SK-N-SH treated with all-trans-retinoic acid at 6 μM for 48 hours (cell line): ENCODE data around the gene HCFC1.
"Not testable (repeated sequence)": the region's sequence is repeated elsewhere in the genome, so short reads cannot be mapped to it uniquely, and the experiment has no call there.

ENCODE experiments used
- ATAC-seq: fragments of 200-7000 bp; cut with Tn5 transposase; 3 replicates; pipeline ENCODE4 v1.9.1; 2020; ENCODE audit warnings: mild to moderate bottlenecking, moderate library complexity
- ARNTL ChIP-seq: fragments of 450-650 bp; formaldehyde crosslinking; IDR thresholded peaks from 2 replicates; pipeline ENCODE4 v1.5.0; 2020; ENCODE audit warnings: low read depth, mild to moderate bottlenecking, moderate library complexity, borderline replicate concordance
- CSDC2 ChIP-seq: fragments of 250-450 bp; sonication (Bioruptor Pico); IDR thresholded peaks from 2 replicates; pipeline ENCODE4 v1.5.0; 2020; ENCODE audit warnings: mild to moderate bottlenecking, moderate library complexity
- ESRRG ChIP-seq: fragments of 250-450 bp; sonication (Bioruptor Pico); IDR thresholded peaks from 2 replicates; pipeline ENCODE4 v1.6.1; 2021; ENCODE audit warnings: mild to moderate bottlenecking
- GLIS3 ChIP-seq: fragments of 250-450 bp; sonication (Bioruptor Pico); IDR thresholded peaks from 2 replicates; pipeline ENCODE4 v1.5.0; 2020; ENCODE audit warnings: mild to moderate bottlenecking, moderate library complexity
- ISL1 ChIP-seq: fragments of 250-450 bp; sonication (Bioruptor Pico); IDR thresholded peaks from 2 replicates; pipeline ENCODE4 v2.1.2; 2022; ENCODE audit warnings: mild to moderate bottlenecking, moderate library complexity
- OSR1 ChIP-seq: fragments of 250-450 bp; sonication (Bioruptor Pico); IDR thresholded peaks from 2 replicates; pipeline ENCODE4 v1.8.0; 2022; ENCODE audit warnings: moderate library complexity, mild to moderate bottlenecking, inconsistent platforms
- PPARA ChIP-seq: fragments of 250-450 bp; sonication (Bioruptor Pico); IDR thresholded peaks from 2 replicates; pipeline ENCODE4 v1.5.0; 2020; ENCODE audit warnings: mild to moderate bottlenecking, borderline replicate concordance
- SNAI2 ChIP-seq: fragments of 250-450 bp; sonication (Bioruptor Pico); IDR thresholded peaks from 2 replicates; pipeline ENCODE4 v1.5.0; 2020; ENCODE audit warnings: mild to moderate bottlenecking, moderate library complexity
- TCF4 ChIP-seq: fragments of 250-450 bp; sonication (Bioruptor Pico); IDR thresholded peaks from 2 replicates; pipeline ENCODE4 v1.8.0; 2021; ENCODE audit warnings: mild to moderate bottlenecking, moderate library complexity, borderline replicate concordance
- ZC3H10 ChIP-seq: fragments of 250-450 bp; sonication (Bioruptor Pico); IDR thresholded peaks from 2 replicates; pipeline ENCODE4 v1.5.1; 2021; ENCODE audit warnings: mild to moderate bottlenecking, moderate library complexity
- ZFP3 ChIP-seq: fragments of 250-450 bp; sonication (Bioruptor Pico); IDR thresholded peaks from 2 replicates; pipeline ENCODE4 v1.5.0; 2020; ENCODE audit warnings: mild to moderate bottlenecking, moderate library complexity
- ZFP30 ChIP-seq: fragments of 450-650 bp; formaldehyde crosslinking; IDR thresholded peaks from 2 replicates; pipeline ENCODE4 v1.5.0; 2022; ENCODE audit warnings: mild to moderate bottlenecking, moderate library complexity
- ZNF565 ChIP-seq: fragments of 450-650 bp; formaldehyde crosslinking; conservative IDR thresholded peaks from 2 replicates; pipeline ENCODE4 v1.5.0; 2020; ENCODE audit warnings: low read depth, mild to moderate bottlenecking, moderate library complexity
- ZNF70 ChIP-seq: fragments of 450-650 bp; formaldehyde crosslinking; IDR thresholded peaks from 2 replicates; pipeline ENCODE4 v1.5.0; 2020; ENCODE audit warnings: mild to moderate bottlenecking, moderate library complexity
- ZNF8 ChIP-seq: fragments of 450-650 bp; formaldehyde crosslinking; IDR thresholded peaks from 2 replicates; pipeline ENCODE4 v1.5.0; 2020; ENCODE audit warnings: mild to moderate bottlenecking, moderate library complexity
- TF ChIP-seq, protein P1 (sequence below): fragments of 250-450 bp; sonication (Bioruptor Pico); IDR thresholded peaks from 2 replicates; pipeline ENCODE4 v1.8.0; 2021; ENCODE audit warnings: low read depth, mild to moderate bottlenecking, moderate library complexity, borderline replicate concordance
- TF ChIP-seq, protein P2 (sequence below): fragments of 250-450 bp; sonication (Bioruptor Pico); IDR thresholded peaks from 2 replicates; pipeline ENCODE4 v1.5.1; 2020; ENCODE audit warnings: low read depth, mild to moderate bottlenecking, moderate library complexity
- TF ChIP-seq, protein P3 (sequence below): fragments of 250-450 bp; sonication (Bioruptor Pico); IDR thresholded peaks from 2 replicates; pipeline ENCODE4 v1.5.0; 2020; ENCODE audit warnings: mild to moderate bottlenecking, moderate library complexity
- TF ChIP-seq, protein P4 (sequence below): fragments of 250-450 bp; sonication (Bioruptor Pico); IDR thresholded peaks from 2 replicates; pipeline ENCODE4 v1.5.1; 2021; ENCODE audit warnings: mild to moderate bottlenecking, moderate library complexity

Gene HCFC1

DNA sequence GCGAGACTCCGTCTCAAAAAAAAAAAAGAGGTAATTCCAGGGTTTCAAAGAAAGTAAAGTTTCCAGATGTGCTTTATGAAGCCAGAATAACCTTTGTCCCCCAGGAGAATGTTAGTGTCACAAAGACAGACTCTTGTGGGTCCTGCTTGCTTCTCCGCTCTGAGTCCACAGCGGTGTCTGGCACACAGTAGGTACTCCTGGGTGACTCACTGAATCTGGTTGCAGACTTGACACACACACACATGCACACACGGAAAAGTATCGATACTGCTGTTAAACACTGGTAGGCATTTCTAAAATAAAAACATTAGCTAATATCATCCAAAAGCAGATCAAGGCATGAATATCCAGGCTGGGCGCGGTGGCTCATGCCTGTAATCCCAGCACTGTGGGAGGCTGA is 23.9 kb upstream of the HCFC1 start:
- TF ChIP-seq ZNF565 (CRISPR knock-in tag), result no peak
- TF ChIP-seq, protein P1, sequence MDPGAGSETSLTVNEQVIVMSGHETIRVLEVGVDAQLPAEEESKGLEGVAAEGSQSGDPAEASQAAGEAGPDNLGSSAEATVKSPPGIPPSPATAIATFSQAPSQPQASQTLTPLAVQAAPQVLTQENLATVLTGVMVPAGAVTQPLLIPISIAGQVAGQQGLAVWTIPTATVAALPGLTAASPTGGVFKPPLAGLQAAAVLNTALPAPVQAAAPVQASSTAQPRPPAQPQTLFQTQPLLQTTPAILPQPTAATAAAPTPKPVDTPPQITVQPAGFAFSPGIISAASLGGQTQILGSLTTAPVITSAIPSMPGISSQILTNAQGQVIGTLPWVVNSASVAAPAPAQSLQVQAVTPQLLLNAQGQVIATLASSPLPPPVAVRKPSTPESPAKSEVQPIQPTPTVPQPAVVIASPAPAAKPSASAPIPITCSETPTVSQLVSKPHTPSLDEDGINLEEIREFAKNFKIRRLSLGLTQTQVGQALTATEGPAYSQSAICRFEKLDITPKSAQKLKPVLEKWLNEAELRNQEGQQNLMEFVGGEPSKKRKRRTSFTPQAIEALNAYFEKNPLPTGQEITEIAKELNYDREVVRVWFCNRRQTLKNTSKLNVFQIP (CRISPR knock-in tag), result no peak
- TF ChIP-seq ISL1 (CRISPR knock-in tag), result no peak
- TF ChIP-seq CSDC2, result no peak
- TF ChIP-seq, protein P2, sequence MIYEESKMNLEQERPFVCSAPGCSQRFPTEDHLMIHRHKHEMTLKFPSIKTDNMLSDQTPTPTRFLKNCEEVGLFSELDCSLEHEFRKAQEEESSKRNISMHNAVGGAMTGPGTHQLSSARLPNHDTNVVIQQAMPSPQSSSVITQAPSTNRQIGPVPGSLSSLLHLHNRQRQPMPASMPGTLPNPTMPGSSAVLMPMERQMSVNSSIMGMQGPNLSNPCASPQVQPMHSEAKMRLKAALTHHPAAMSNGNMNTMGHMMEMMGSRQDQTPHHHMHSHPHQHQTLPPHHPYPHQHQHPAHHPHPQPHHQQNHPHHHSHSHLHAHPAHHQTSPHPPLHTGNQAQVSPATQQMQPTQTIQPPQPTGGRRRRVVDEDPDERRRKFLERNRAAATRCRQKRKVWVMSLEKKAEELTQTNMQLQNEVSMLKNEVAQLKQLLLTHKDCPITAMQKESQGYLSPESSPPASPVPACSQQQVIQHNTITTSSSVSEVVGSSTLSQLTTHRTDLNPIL (CRISPR knock-in tag), result no peak
- ATAC-seq, result no peak

DNA sequence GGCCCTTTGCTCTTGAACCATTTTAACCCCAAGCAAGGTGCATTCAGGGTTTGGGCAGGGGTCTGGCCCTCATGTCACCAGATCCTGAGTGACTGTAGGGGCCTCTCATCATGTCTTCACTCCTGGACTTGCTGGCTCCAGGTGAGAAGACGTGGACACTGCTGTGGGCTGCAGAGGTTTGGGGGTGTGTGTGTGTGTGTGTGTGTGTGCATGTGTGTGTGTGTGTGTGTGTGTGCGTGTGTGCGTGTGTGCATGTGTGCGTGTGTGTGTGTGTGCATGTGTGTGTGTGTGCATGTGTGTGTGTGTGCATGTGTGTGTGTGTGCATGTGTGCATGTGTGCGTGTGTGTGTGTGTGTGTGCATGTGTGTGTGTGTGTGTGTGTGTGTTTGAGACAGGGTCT is 22.8 kb upstream of the HCFC1 start:
- ATAC-seq, result not testable (repeated sequence)

DNA sequence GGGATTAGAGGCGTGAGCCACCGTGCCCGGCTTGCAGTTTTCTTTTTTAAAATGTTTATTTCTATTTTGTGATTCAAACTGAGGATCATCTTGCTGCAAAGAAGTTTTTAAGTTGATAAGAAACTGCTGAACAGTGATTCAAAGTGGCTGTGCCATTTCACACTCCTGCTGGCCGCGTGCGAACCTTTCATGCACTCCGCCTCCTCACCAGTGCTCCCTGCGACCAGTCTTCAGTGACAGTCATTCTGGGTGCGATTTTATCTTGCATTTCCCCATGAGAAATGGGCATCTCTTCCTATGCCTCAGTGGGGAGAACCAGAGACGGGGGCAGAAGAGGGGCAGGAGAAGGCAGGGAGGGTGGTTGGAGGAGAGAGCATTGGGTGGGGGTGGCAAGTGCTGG is 22.4 kb upstream of the HCFC1 start:
- ATAC-seq, result no peak
- no peak for TF ChIP-seq TCF4 (CRISPR knock-in tag)
- no peak for TF ChIP-seq ARNTL
- no peak for TF ChIP-seq GLIS3 (CRISPR knock-in tag)
- TF ChIP-seq PPARA (CRISPR knock-in tag), result no peak
- TF ChIP-seq, protein P1 (CRISPR knock-in tag), result no peak
- TF ChIP-seq, protein P3, sequence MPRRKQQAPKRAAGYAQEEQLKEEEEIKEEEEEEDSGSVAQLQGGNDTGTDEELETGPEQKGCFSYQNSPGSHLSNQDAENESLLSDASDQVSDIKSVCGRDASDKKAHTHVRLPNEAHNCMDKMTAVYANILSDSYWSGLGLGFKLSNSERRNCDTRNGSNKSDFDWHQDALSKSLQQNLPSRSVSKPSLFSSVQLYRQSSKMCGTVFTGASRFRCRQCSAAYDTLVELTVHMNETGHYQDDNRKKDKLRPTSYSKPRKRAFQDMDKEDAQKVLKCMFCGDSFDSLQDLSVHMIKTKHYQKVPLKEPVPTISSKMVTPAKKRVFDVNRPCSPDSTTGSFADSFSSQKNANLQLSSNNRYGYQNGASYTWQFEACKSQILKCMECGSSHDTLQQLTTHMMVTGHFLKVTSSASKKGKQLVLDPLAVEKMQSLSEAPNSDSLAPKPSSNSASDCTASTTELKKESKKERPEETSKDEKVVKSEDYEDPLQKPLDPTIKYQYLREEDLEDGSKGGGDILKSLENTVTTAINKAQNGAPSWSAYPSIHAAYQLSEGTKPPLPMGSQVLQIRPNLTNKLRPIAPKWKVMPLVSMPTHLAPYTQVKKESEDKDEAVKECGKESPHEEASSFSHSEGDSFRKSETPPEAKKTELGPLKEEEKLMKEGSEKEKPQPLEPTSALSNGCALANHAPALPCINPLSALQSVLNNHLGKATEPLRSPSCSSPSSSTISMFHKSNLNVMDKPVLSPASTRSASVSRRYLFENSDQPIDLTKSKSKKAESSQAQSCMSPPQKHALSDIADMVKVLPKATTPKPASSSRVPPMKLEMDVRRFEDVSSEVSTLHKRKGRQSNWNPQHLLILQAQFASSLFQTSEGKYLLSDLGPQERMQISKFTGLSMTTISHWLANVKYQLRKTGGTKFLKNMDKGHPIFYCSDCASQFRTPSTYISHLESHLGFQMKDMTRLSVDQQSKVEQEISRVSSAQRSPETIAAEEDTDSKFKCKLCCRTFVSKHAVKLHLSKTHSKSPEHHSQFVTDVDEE, result no peak
- TF ChIP-seq ZC3H10 (CRISPR knock-in tag), result no peak
- TF ChIP-seq ZNF70 (CRISPR knock-in tag), result no peak
- no peak for TF ChIP-seq ESRRG (CRISPR knock-in tag)
- TF ChIP-seq CSDC2, result no peak
- no peak for TF ChIP-seq ZNF565 (CRISPR knock-in tag)

DNA sequence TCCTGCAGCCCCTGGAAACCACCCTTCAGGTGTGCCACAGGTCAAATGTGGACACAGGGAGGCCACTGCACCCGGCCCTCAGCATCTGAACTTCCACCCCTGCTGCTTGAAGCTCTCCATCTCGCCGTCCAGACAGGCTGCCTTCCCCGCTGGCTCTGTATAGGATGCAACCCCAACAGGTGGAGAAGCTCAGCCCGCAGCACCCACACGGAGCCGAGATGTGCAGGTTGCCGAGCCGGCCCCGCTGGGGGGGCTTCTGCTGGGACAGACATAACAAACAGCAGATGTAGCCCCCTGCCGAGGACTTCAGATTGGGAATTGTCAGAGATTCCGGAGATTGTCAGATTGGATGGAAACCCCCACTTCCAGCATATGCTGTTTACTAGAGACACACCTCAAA is 21.5 kb upstream of the HCFC1 start:
- TF ChIP-seq ISL1 (CRISPR knock-in tag) (no peak), PPARA (CRISPR knock-in tag) (no peak), ZFP30 (CRISPR knock-in tag) (no peak), TCF4 (CRISPR knock-in tag) (no peak), CSDC2 (no peak), ZC3H10 (CRISPR knock-in tag) (no peak), ZNF565 (CRISPR knock-in tag) (no peak), ZNF8 (CRISPR knock-in tag) (no peak), SNAI2 (CRISPR knock-in tag) (no peak), ARNTL (no peak), ESRRG (CRISPR knock-in tag) (no peak)
- ATAC-seq, result no peak

DNA sequence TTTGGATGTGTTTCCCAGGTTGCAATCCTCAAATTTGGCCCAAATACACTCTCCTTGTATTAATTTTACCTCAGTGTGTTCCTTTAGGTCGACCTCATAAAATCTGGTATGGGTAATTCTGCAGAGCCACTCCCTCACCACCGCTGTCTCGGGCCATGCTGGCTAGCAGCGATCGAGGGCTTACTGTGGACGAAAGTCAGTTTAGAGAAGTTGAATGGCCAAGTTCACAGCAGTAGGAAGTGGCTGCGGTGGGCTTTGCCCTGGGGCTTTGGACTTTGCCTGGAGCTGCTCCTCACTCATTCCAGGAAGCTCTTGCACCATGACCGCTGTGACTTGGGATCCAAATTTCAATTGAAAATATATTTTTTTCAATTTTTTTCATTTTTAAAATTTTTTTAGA is 20.6 kb upstream of the HCFC1 start:
- no peak for ATAC-seq
- TF ChIP-seq OSR1 (CRISPR knock-in tag) (no peak), ARNTL (no peak), ESRRG (CRISPR knock-in tag) (no peak), ZNF565 (CRISPR knock-in tag) (no peak), TCF4 (CRISPR knock-in tag) (no peak), ZFP3 (no peak), PPARA (CRISPR knock-in tag) (no peak), GLIS3 (CRISPR knock-in tag) (no peak)
- TF ChIP-seq, protein P2 (CRISPR knock-in tag), result no peak
- TF ChIP-seq, protein P3, result no peak
- TF ChIP-seq, protein P4, sequence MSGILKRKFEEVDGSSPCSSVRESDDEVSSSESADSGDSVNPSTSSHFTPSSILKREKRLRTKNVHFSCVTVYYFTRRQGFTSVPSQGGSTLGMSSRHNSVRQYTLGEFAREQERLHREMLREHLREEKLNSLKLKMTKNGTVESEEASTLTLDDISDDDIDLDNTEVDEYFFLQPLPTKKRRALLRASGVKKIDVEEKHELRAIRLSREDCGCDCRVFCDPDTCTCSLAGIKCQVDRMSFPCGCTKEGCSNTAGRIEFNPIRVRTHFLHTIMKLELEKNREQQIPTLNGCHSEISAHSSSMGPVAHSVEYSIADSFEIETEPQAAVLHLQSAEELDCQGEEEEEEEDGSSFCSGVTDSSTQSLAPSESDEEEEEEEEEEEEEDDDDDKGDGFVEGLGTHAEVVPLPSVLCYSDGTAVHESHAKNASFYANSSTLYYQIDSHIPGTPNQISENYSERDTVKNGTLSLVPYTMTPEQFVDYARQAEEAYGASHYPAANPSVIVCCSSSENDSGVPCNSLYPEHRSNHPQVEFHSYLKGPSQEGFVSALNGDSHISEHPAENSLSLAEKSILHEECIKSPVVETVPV (CRISPR knock-in tag), result no peak
